Endothelial cell of umbilical vein (primary cell): ENCODE measurements around the gene TBC1D23. TPM values are rescaled to one million over a fixed set of nuclear protein-coding genes. Genes with fewer than 3 reads are reported as not detected.

Source experiments
- BruUV-seq: library from RNA; stranded (reverse); fragments of 400-500 nt; replicated peaks from 2 replicates; lab custom pipeline; 2021; lab: Mats Ljungman, UMichigan
- CTCF ChIA-PET: fragments of 300-600, 350-600 bp; sonication (Branson Sonifier 250); formaldehyde crosslinking; loops from one replicate; lab custom pipeline; 2021; ENCODE audit warnings: antibody characterized with exemption, inconsistent platforms; lab: Charles Lee
- POLR2A ChIA-PET: fragments of 300-600, 350-600 bp; sonication (Branson Sonifier 250); formaldehyde crosslinking; loops from one replicate; lab custom pipeline; 2021; ENCODE audit warnings: antibody characterized with exemption, inconsistent platforms; lab: Charles Lee
- DNase-seq: peaks from one replicate; pipeline ENCODE4 v3.0.0-alpha.2; 2011; ENCODE audit warnings: low read depth, low spot score
- FAIRE-seq: peaks from 2 replicates; lab custom pipeline; 2011; peaks lifted over from hg19 to GRCh38; lab: Jason Lieb, UNC
- H2AFZ ChIP-seq: 2 replicates; pipeline ENCODE4 v1.6.0; 2012; ENCODE audit warnings: low read depth, low read length, control low read depth, inconsistent platforms
- H3K27ac ChIP-seq: 2 replicates; pipeline ENCODE4 v1.5.1; 2011; ENCODE audit warnings: low read depth, mild to moderate bottlenecking, control low read depth, low read length, moderate library complexity; ENCODE audit not compliant: insufficient read depth
- H3K27me3 ChIP-seq, 2 experiments: 2 replicates each; pipeline versions ENCODE4 v1.6.0 to v1.6.1; 2011; ENCODE audit warnings: low read length in 2 of 2, mixed read lengths in 1 of 2; ENCODE audit not compliant: control insufficient read depth in 2 of 2, insufficient read depth in 2 of 2
- H3K36me3 ChIP-seq, 2 experiments: 2 replicates in 1 of 2; 3 replicates in 1 of 2; pipeline ENCODE4 v1.5.1; 2011; ENCODE audit warnings: low read length in 2 of 2, mild to moderate bottlenecking in 1 of 2, moderate library complexity in 1 of 2; ENCODE audit not compliant: control insufficient read depth in 2 of 2, insufficient read depth in 2 of 2; ENCODE audit errors: extremely low read depth in 1 of 2
- H3K4me1 ChIP-seq: 3 replicates; pipeline ENCODE4 v1.5.1; 2011; ENCODE audit warnings: mild to moderate bottlenecking, low read length; ENCODE audit not compliant: control insufficient read depth, insufficient read depth; ENCODE audit errors: extremely low read depth
- H3K4me2 ChIP-seq: 2 replicates; pipeline ENCODE4 v1.6.1; 2011; ENCODE audit warnings: low read length, control low read depth, mixed read lengths; ENCODE audit not compliant: insufficient read depth
- H3K4me3 ChIP-seq, 3 experiments: fragments of 200-600 bp in 1 of 3; sonication (generic), shearing (Covaris generic) in 1 of 3; replicated peaks in 1 of 3; 2 replicates each; pipeline ENCODE4 v1.5.1; 2011 to 2016; ENCODE audit warnings: control low read depth in 3 of 3, low read length in 3 of 3, mild to moderate bottlenecking in 2 of 3, inconsistent platforms in 1 of 3, low read depth in 1 of 3, moderate library complexity in 1 of 3; ENCODE audit not compliant: insufficient read depth in 1 of 3
- H3K79me2 ChIP-seq: 2 replicates; pipeline ENCODE4 v1.6.0; 2012; ENCODE audit warnings: low read length, inconsistent platforms; ENCODE audit not compliant: control insufficient read depth, insufficient read depth
- H3K9ac ChIP-seq: replicated peaks from 2 replicates; pipeline ENCODE3; 2011; ENCODE audit warnings: low read length, control low read depth; ENCODE audit not compliant: insufficient read depth; ENCODE audit errors: extremely low read depth
- H3K9me1 ChIP-seq: replicated peaks from 3 replicates; pipeline ENCODE4 v1.6.0; 2011; ENCODE audit warnings: mild to moderate bottlenecking, low read length; ENCODE audit not compliant: control insufficient read depth, insufficient read depth; ENCODE audit errors: extremely low read depth
- H3K9me3 ChIP-seq: replicated peaks from 2 replicates; pipeline ENCODE4 v1.5.1; 2012; ENCODE audit warnings: low read length, inconsistent platforms; ENCODE audit not compliant: control insufficient read depth, insufficient read depth
- H4K20me1 ChIP-seq: replicated peaks from 2 replicates; pipeline ENCODE3; 2011; ENCODE audit warnings: mild to moderate bottlenecking, low read length; ENCODE audit not compliant: control insufficient read depth, insufficient read depth; ENCODE audit errors: extremely low read depth
- EZH2 ChIP-seq: IDR thresholded peaks from 2 replicates; pipeline ENCODE4 v1.6.1; 2012; ENCODE audit warnings: borderline replicate concordance, low read depth, mild to moderate bottlenecking, moderate library complexity, low read length, inconsistent platforms; ENCODE audit not compliant: severe bottlenecking
- FOS ChIP-seq: IDR thresholded peaks from 2 replicates; pipeline ENCODE4 v1.6.1; 2011; ENCODE audit warnings: mild to moderate bottlenecking, low read length, moderate library complexity, borderline replicate concordance; ENCODE audit not compliant: insufficient read depth
- GATA2 ChIP-seq: IDR thresholded peaks from 2 replicates; pipeline ENCODE4 v1.7.0; 2011; ENCODE audit warnings: low read depth, mild to moderate bottlenecking, moderate library complexity, mixed read lengths, low read length; ENCODE audit not compliant: insufficient read length, insufficient read depth
- JUN ChIP-seq: IDR thresholded peaks from 2 replicates; pipeline ENCODE4 v1.6.1; 2011; ENCODE audit warnings: borderline replicate concordance, low read depth; ENCODE audit not compliant: insufficient read length, insufficient read depth
- MYC ChIP-seq: IDR thresholded peaks from one replicate; pipeline ENCODE4 v1.6.1; 2011; ENCODE audit warnings: mild to moderate bottlenecking, low read depth, low read length
- POLR2A ChIP-seq: IDR thresholded peaks from 2 replicates; pipeline ENCODE4 v1.6.1; 2012; ENCODE audit warnings: low read depth, mild to moderate bottlenecking, control low read depth, low read length
- POLR2AphosphoS5 ChIP-seq: IDR thresholded peaks from 2 replicates; pipeline ENCODE4 v1.6.1; 2012; ENCODE audit warnings: low read depth, mild to moderate bottlenecking, control low read depth, low read length, moderate library complexity; ENCODE audit not compliant: insufficient read depth
- dilution Hi-C: fragments of 300-500 bp; cut with MboI; formaldehyde crosslinking; loops from one replicate; pipeline ENCODE4 v1.15.0; 2019; ENCODE audit warnings: low sequenced_read_pairs; ENCODE audit not compliant: extremely low pct_ligation_motif_present
- intact Hi-C: fragments of 100-400 bp; cut with micrococcal nuclease; formaldehyde crosslinking; loops from one replicate; pipeline ENCODE4 v1.10.0; 2022
- polyA plus RNA-seq, 4 experiments: library from polyadenylated mRNA; depleted of rRNA in 3 of 4; stranded (reverse) in 3 of 4; unstranded in 1 of 4; fragments of >200 nt; gene quantifications; 2 replicates each; pipeline versions ENCODE4 v1.2.1 to v1.2.3, GENCODE V29; 2011 to 2012; ENCODE audit warnings: missing spikeins in 1 of 4
- total RNA-seq: library from RNA; stranded (reverse); gene quantifications from 2 replicates; pipeline ENCODE4 v1.2.3, GENCODE V29; 2021
- TF ChIP-seq, protein P1 (sequence below): IDR thresholded peaks from 2 replicates; pipeline ENCODE4 v1.6.1; 2011; ENCODE audit not compliant: insufficient read depth, insufficient read length
- TF ChIP-seq, protein P2 (sequence below), 2 donors: IDR thresholded peaks; 1 replicate in 1 of 2; 2 replicates in 1 of 2; pipeline ENCODE4 v1.5.1; 2011; ENCODE audit warnings: low read length in 2 of 2, mild to moderate bottlenecking in 2 of 2, moderate library complexity in 2 of 2, control low read depth in 1 of 2, inconsistent platforms in 1 of 2, low read depth in 1 of 2; ENCODE audit not compliant: insufficient read depth in 1 of 2; ENCODE audit errors: extremely low read depth in 1 of 2

TBC1D23 gene
- total and polyA plus RNA-seq, 2 donors (not counting 3 experiments of a cell fraction or from before 2014, with no cell fraction given) = 10.3 to 34.8 TPM

DNA sequence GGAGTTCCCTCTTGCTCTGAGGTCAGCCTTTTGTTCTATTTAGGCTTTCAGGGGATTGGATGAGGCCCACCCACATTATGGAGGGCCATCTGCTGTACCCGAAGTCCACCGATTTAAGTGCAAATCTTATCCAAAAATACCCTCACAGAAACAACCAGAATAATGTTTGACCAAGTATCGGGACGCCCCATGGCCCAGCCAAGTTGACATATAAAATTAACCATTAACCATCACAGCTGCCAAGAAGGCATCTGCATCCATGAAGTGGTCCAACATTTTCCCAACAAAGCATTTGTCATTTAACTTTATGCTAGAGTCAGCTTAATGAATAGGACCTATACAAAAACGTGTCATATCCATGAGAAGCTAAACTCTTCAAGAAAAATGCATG lies 46.2 kb upstream of the TBC1D23 start:
- DNase-seq (no peak), FAIRE-seq (no peak)
- H3K36me3 ChIP-seq = no peaks in the 10 kb centered on the region
- H3K79me2 ChIP-seq = no peaks in the 10 kb centered on the region
- no peaks in the 10 kb centered on the region for H3K9me1 ChIP-seq
- BruUV-seq = no TSS peak
- dilution Hi-C loops (no loop called here), intact Hi-C loops (no loop called here)
- H3K27me3 ChIP-seq = peaks cover 7 to 10% of the 10 kb centered on the region in 2 experiments
- no peak for TF ChIP-seq POLR2AphosphoS5
- TF ChIP-seq JUN = no peak
- no peak for TF ChIP-seq POLR2A
- TF ChIP-seq, protein P1, sequence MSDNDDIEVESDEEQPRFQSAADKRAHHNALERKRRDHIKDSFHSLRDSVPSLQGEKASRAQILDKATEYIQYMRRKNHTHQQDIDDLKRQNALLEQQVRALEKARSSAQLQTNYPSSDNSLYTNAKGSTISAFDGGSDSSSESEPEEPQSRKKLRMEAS = no peak
- TF ChIP-seq MYC = no peak
- H3K9ac ChIP-seq = no peak overlapping the region
- POLR2A ChIA-PET = no interaction called here
- H2AFZ ChIP-seq = no peak overlapping the region
- no peaks in the 10 kb centered on the region for H3K9me3 ChIP-seq
- no peak overlapping the region for H3K27ac ChIP-seq
- no peaks in the 10 kb centered on the region for H4K20me1 ChIP-seq
- H3K4me3 ChIP-seq = no peak overlapping the region
- H3K4me2 ChIP-seq = no peak overlapping the region
- CTCF ChIA-PET = interaction anchor here (0.8 kb wide), 1 partner anchor 10 kb away, joined by 3 read pairs; no protein-coding TSS in a partner anchor
- no peaks in the 10 kb centered on the region for H3K4me1 ChIP-seq

DNA sequence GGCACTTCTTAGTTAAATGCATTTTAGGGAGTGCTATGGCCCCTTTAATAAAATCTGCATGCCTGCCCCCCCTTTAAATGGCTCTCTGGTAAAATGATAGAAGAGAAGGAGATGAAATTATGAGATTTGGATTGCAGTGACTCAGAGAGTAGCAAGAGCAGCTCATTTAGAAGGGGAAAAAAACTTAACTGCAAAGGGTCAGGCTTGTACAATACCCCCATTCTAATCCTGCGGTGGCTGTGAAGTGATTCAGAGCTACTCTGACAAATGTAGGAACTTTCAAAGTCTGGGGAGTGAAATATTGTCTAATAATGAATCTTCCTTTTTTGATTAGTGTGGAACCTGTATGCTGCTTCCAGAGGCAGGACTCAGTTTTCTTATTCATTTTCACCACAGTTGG lies 44.1 kb upstream of the TBC1D23 start:
- Histone ChIP-seq H2AFZ (no peak overlapping the region), H3K9me1 (no peaks in the 10 kb centered on the region), H3K9ac (no peak overlapping the region), H3K27ac (no peak overlapping the region), H3K4me2 (no peak overlapping the region), H3K9me3 (no peaks in the 10 kb centered on the region), H3K36me3 (no peaks in the 10 kb centered on the region), H4K20me1 (no peaks in the 10 kb centered on the region), H3K4me3 (no peak overlapping the region), H3K4me1 (no peaks in the 10 kb centered on the region), H3K79me2 (no peaks in the 10 kb centered on the region), H3K27me3 (peaks cover 7 to 10% of the 10 kb centered on the region in 2 experiments)
- ChIA-PET POLR2A (no interaction called here), CTCF (no interaction called here)
- TF ChIP-seq POLR2A (no peak), MYC (no peak), GATA2 (no peak), JUN (no peak), FOS (no peak), POLR2AphosphoS5 (no peak), EZH2 (no peak)
- TF ChIP-seq, protein P2, sequence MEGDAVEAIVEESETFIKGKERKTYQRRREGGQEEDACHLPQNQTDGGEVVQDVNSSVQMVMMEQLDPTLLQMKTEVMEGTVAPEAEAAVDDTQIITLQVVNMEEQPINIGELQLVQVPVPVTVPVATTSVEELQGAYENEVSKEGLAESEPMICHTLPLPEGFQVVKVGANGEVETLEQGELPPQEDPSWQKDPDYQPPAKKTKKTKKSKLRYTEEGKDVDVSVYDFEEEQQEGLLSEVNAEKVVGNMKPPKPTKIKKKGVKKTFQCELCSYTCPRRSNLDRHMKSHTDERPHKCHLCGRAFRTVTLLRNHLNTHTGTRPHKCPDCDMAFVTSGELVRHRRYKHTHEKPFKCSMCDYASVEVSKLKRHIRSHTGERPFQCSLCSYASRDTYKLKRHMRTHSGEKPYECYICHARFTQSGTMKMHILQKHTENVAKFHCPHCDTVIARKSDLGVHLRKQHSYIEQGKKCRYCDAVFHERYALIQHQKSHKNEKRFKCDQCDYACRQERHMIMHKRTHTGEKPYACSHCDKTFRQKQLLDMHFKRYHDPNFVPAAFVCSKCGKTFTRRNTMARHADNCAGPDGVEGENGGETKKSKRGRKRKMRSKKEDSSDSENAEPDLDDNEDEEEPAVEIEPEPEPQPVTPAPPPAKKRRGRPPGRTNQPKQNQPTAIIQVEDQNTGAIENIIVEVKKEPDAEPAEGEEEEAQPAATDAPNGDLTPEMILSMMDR (IDR thresholded peaks at IDR 0.05; ENCODE audit: extremely low read depth in 1 of 2, insufficient read depth in 1 of 2, low read depth in 1 of 2, low read length in 2 of 2) = no peak
- TF ChIP-seq, protein P1 = no peak
- dilution Hi-C loops (no loop called here), intact Hi-C loops (no loop called here)
- no peak for DNase-seq
- no peak for FAIRE-seq
- BruUV-seq = no TSS peak
